ENCODE results near the gene FAM171A2. TPM values are rescaled to one million over a fixed set of nuclear protein-coding genes. Genes with fewer than 3 reads are reported as not detected.
A peak's percentile ranks its signal among the peaks of the same experiment; 100 is the strongest.

The FAM171A2 gene
- total and polyA plus RNA-seq, 4 donors, result 12.1 to 120 (median 75.8) TPM

DNA sequence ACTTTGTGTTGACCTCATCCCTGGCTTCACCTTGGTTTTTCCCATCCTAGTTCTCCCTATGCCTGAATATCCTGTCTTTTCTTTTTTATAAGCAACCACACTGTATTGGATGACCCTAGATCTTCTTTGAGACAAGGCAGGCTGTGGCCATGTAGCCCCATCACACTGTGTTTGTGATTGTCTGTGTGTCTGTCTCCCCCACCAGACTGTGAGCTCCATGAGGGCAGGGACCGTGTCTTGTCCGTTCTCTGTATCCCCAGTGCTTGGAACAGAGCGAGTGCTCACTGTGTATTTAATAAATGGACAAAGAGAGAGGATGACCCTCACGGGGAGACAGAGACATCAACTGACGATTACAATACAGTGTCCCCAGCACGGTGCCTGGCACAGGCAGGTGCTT is 46.1 kb downstream of the FAM171A2 start:
- Histone ChIP-seq H3K9me3 (ENCODE audit: control insufficient read depth, insufficient read depth, low read length) (no peaks in the 10 kb centered on the region), H3K4me1 (ENCODE audit: control insufficient read depth, insufficient read depth, low read length) (peaks cover 13% of the 10 kb centered on the region), H3K4me3 (ENCODE audit: low read depth, low read length) (no peak overlapping the region), H3K27ac (ENCODE audit: low read depth, low read length) (no peak overlapping the region), H3K36me3 (ENCODE audit: control insufficient read depth, insufficient read depth, low read length) (peaks cover 94% of the 10 kb centered on the region), H3K27me3 (ENCODE audit: control insufficient read depth, insufficient read depth, low read length) (peaks cover 24% of the 10 kb centered on the region)
- DNase-seq (ENCODE audit: low read depth in 4 of 6, low spot score in 6 of 6), result no peak
- WGBS (ENCODE audit: insufficient coverage), result 93% methylated on average over 3 of the region's 6 CpGs

DNA sequence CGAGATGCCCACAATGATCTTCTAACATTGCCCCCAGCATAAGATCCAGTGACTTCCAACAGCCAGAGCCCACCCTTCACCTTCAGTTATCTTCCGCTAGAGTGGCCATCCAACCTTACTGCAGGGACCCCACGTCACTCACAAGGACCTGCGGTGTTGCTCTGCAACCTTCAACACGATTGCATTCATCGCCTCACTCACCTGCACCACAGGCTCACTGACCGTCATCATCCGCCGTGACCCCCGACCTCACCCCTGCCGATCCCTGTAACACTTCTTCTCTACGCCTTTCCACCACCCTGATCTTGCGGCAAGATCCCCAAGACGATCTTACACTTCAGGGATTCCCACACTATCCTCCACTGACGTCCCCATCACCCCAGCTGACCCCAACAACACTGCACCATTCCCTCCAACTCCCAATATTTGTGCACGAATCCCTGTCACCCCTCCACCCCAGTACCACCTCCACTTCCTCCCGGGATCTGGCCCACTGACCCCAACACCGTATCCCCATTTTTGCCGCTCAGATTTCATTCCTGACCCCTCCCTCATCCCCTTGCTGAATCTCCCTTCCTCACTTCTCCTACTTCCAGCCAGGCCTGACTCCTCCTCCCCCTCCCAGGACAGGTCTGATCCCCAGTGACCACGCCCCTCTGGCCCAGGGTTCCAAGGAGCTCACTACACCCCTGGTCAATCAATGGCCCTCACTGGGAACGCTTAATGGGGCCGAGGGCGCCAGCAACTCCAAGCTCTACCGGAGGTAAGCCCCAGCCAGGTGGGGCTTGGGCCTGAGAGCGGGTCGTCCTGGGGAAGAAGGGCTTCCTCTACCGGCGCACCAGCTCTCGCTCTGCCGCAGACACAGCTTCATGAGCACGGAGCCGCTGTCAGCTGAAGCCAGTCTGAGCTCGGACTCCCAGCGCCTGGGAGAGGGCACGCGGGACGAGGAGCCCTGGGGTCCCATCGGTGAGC is 47.6 kb downstream of the FAM171A2 start:
- 29% methylated on average over 38 of the region's 38 CpGs for WGBS (ENCODE audit: insufficient coverage)

DNA sequence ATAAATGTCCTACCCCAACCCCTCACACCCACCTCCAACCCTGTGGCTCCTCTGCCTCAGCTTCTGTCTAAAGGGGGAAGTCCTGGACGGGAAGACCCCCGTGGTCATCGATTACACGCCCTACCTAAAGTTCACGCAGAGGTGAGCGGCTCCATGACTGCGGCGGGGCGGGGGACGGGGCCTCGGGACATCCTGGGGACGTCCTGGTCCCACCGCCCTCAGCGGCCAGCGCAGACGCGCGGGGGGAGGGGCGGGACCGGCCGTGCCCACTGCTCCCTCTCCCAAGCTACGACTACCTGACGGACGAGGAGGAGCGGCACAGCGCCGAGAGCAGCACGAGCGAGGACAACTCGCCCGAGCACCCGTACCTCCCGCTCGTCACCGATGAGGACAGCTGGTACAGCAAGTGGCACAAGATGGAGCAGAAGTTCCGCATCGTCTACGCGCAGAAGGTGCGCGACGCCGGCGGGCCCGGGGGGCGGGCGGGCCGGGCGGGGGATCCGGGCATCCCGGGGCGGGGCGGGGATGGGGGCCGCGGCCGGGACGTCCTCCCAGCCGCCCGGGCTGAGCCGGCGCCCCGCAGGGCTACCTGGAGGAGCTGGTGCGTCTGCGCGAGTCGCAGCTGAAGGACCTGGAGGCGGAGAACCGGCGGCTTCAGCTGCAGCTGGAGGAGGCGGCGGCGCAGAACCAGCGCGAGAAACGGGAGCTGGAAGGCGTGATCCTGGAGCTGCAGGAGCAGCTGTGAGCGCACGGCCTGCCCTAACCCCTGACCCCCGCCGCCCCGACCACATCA is 48.6 kb downstream of the FAM171A2 start:
- peaks cover 84% of the 10 kb centered on the region for H3K36me3 ChIP-seq (ENCODE audit: control insufficient read depth, insufficient read depth, low read length)
- H3K27me3 ChIP-seq (ENCODE audit: control insufficient read depth, insufficient read depth, low read length), result peaks cover 24% of the 10 kb centered on the region
- WGBS (ENCODE audit: insufficient coverage), result 13% methylated on average over 76 of the region's 81 CpGs
- peak in 2 of 6 donors; percentile 56 to 61 for DNase-seq (ENCODE audit: low read depth in 4 of 6, low spot score in 6 of 6)
- no peak overlapping the region for H3K4me3 ChIP-seq (ENCODE audit: low read depth, low read length)
- H3K27ac ChIP-seq (ENCODE audit: low read depth, low read length), result no peak overlapping the region
- H3K4me1 ChIP-seq (ENCODE audit: control insufficient read depth, insufficient read depth, low read length), result peaks cover 30% of the 10 kb centered on the region
- H3K9me3 ChIP-seq (ENCODE audit: control insufficient read depth, insufficient read depth, low read length), result no peaks in the 10 kb centered on the region

More for the DNA sequence above, 47.6 kb downstream of the FAM171A2 start:
- Histone ChIP-seq H3K9me3 (ENCODE audit: control insufficient read depth, insufficient read depth, low read length) (no peaks in the 10 kb centered on the region), H3K4me1 (ENCODE audit: control insufficient read depth, insufficient read depth, low read length) (peaks cover 20% of the 10 kb centered on the region), H3K4me3 (ENCODE audit: low read depth, low read length) (no peak overlapping the region), H3K27me3 (ENCODE audit: control insufficient read depth, insufficient read depth, low read length) (peaks cover 24% of the 10 kb centered on the region), H3K36me3 (ENCODE audit: control insufficient read depth, insufficient read depth, low read length) (peaks cover 86% of the 10 kb centered on the region), H3K27ac (ENCODE audit: low read depth, low read length) (no peak overlapping the region)
- no peak for DNase-seq (ENCODE audit: low read depth in 4 of 6, low spot score in 6 of 6)

DNA sequence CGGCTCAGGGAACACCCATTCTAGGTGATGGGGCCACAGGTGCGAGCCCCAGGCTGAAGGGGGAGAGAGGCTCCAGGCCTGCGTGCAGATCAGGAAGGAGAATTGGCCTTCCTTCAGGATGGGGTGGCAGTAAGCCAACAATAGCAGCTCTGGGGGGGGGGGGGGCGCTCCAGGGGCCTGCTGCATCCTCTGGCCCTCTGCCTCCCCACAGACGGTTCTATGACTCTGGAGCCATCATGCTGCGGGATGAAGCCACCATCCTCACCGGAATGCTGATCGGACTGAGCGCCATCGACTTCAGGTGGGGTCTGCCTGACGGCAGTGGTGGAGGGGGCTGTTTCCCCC is 49.2 kb downstream of the FAM171A2 start:
- Histone ChIP-seq H3K27me3 (ENCODE audit: control insufficient read depth, insufficient read depth, low read length) (peaks cover 24% of the 10 kb centered on the region), H3K36me3 (ENCODE audit: control insufficient read depth, insufficient read depth, low read length) (peaks cover 82% of the 10 kb centered on the region), H3K9me3 (ENCODE audit: control insufficient read depth, insufficient read depth, low read length) (no peaks in the 10 kb centered on the region), H3K4me3 (ENCODE audit: low read depth, low read length) (no peak overlapping the region), H3K4me1 (ENCODE audit: control insufficient read depth, insufficient read depth, low read length) (peaks cover 35% of the 10 kb centered on the region), H3K27ac (ENCODE audit: low read depth, low read length) (no peak overlapping the region)
- no peak for DNase-seq (ENCODE audit: low read depth in 4 of 6, low spot score in 6 of 6)
- 57% methylated on average over 1 of the region's 11 CpGs for WGBS (ENCODE audit: insufficient coverage)

DNA sequence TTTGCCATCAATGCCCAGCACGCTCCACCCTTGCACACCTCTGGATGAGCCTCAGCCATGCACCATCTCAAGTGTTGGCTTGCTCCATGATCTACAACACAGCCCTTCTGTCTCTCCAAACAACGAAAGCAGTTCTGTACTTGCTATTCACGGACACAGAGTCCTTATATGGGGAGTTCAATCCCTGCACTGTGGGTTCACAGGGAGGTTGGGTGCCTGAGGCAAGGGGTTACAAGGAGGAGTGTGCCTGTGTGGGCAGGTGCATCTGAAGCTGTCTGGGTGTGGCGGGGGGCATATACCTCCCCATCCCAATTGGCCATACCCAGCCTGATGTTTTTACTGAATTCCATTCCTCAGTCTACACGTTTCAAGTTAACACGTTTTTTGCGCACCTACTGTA is 49.6 kb downstream of the FAM171A2 start:
- 78% methylated on average over 1 of the region's 7 CpGs for WGBS (ENCODE audit: insufficient coverage)

DNA sequence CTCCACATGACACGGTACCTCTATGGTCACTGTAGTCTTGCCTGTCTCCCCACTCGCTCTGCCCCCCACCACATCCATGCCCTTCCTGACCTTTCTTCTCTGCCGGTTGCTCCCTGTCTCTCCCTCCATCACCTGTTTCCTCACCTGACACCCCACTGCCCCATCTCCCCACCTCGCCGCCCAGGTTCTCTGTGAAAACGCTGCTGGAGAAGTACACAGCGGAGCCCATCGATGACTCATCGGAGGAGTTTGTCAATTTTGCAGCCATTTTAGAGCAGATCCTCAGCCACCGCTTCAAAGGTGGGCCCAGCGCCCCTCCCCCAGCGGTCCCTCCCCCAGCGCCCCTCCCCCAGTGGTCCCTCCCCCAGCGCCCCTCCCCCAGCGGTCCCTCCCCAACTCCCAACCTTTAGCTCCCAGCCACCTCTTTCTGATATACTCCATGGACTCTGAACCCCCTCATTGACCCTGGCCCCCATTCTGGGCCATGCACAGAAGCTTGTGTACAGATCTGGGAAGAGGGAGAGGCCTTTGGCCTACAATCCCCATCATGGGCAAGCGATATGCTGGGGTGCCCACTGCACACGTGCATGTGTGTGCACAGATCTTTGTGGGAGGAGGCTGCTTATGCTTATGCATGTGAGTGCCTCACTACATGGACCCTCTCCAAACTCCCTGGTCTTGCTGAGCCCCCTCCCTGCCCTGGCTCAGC is 51.1 kb downstream of the FAM171A2 start:
- Histone ChIP-seq H3K36me3 (ENCODE audit: control insufficient read depth, insufficient read depth, low read length) (peaks cover 62% of the 10 kb centered on the region), H3K27me3 (ENCODE audit: control insufficient read depth, insufficient read depth, low read length) (peaks cover 24% of the 10 kb centered on the region), H3K4me3 (ENCODE audit: low read depth, low read length) (no peak overlapping the region), H3K4me1 (ENCODE audit: control insufficient read depth, insufficient read depth, low read length) (peaks cover 48% of the 10 kb centered on the region), H3K9me3 (ENCODE audit: control insufficient read depth, insufficient read depth, low read length) (no peaks in the 10 kb centered on the region), H3K27ac (ENCODE audit: low read depth, low read length) (no peak overlapping the region)
- WGBS (ENCODE audit: insufficient coverage), result 78% methylated on average over 7 of the region's 17 CpGs
- DNase-seq (ENCODE audit: low read depth in 4 of 6, low spot score in 6 of 6), result no peak

More for the DNA sequence above, 49.6 kb downstream of the FAM171A2 start:
- no peak for DNase-seq (ENCODE audit: low read depth in 4 of 6, low spot score in 6 of 6)
- Histone ChIP-seq H3K4me1 (ENCODE audit: control insufficient read depth, insufficient read depth, low read length) (peaks cover 40% of the 10 kb centered on the region), H3K4me3 (ENCODE audit: low read depth, low read length) (no peak overlapping the region), H3K9me3 (ENCODE audit: control insufficient read depth, insufficient read depth, low read length) (no peaks in the 10 kb centered on the region), H3K27ac (ENCODE audit: low read depth, low read length) (no peak overlapping the region), H3K27me3 (ENCODE audit: control insufficient read depth, insufficient read depth, low read length) (peaks cover 24% of the 10 kb centered on the region), H3K36me3 (ENCODE audit: control insufficient read depth, insufficient read depth, low read length) (peaks cover 77% of the 10 kb centered on the region)

DNA sequence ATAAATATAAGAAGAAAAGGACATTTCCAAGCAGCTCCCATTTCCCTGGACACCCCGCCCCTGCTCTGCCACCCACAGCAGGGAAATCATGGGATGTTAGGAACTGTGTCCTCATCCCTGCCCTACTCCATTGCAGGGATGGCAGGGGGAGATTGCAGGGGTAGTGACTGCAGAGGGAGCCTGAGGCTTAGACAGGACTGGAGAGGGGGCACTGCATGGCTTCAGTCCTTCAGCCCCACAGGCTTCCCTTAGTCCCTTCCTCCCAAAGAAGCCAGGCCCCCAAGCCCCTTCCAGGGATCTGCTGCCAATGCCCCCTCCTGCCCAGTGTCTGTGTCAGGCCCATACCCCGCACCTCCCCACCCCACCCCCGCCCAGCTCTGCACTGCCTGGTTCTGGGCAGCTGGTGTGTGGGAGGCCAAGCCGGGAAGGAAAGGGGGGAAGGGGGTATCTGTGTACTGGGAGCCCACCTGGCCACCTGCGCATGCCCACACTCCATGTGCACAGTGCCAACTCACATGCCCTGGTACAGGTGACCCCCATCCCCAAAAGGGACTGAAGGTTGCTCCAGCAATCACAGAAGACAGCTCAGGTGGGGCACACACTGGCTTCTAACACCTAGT is 52.0 kb downstream of the FAM171A2 start:
- Histone ChIP-seq H3K4me3 (ENCODE audit: low read depth, low read length) (no peak overlapping the region), H3K4me1 (ENCODE audit: control insufficient read depth, insufficient read depth, low read length) (peaks cover 53% of the 10 kb centered on the region), H3K36me3 (ENCODE audit: control insufficient read depth, insufficient read depth, low read length) (peaks cover 58% of the 10 kb centered on the region), H3K9me3 (ENCODE audit: control insufficient read depth, insufficient read depth, low read length) (no peaks in the 10 kb centered on the region), H3K27ac (ENCODE audit: low read depth, low read length) (no peak overlapping the region), H3K27me3 (ENCODE audit: control insufficient read depth, insufficient read depth, low read length) (peaks cover 19% of the 10 kb centered on the region)
- no CpG with 5 or more reads among the region's 5 CpGs for WGBS (ENCODE audit: insufficient coverage)
- no peak for DNase-seq (ENCODE audit: low read depth in 4 of 6, low spot score in 6 of 6)

DNA sequence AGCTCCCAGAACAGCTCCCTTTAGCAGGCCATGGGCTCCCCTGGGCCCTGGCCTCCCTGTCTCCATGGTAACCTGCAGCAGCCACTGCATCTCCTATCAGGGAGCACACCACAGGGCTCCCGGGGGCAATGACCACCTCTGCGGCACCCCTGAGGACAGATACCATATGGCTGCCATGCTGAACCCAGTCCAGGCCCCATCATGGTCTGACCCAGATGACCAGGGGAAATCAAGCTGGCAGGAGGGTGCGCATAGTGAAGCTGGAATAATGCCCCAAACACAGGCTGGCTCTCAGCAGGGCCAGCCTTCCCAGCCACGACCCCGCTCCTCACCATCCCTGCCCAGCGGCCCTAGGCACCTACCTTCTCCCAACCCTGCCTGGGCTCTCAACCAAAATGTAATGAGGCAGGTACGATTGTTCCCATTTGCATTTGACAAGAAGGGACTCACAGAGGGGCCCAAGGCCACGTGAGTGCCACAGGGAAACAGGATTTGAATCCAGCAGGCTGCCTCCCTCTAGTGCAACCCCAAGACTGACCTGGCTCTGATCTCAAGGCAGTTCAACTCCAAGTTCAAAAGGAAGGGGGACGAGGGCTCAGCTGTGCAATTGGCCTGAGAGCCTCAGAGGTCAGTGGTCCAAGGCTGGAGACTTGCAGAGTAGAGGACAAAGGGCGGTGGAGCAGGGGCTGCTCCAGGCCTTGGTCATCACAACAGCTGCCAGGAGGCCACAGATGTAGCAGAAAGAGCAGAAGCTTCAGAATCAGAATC is 52.9 kb downstream of the FAM171A2 start:
- WGBS (ENCODE audit: insufficient coverage), result 48% methylated on average over 10 of the region's 10 CpGs
- no peaks in the 10 kb centered on the region for H3K9me3 ChIP-seq (ENCODE audit: control insufficient read depth, insufficient read depth, low read length)
- H3K27me3 ChIP-seq (ENCODE audit: control insufficient read depth, insufficient read depth, low read length), result peaks cover 13% of the 10 kb centered on the region
- H3K4me1 ChIP-seq (ENCODE audit: control insufficient read depth, insufficient read depth, low read length), result peaks cover 53% of the 10 kb centered on the region
- no peak overlapping the region for H3K27ac ChIP-seq (ENCODE audit: low read depth, low read length)
- peaks cover 49% of the 10 kb centered on the region for H3K36me3 ChIP-seq (ENCODE audit: control insufficient read depth, insufficient read depth, low read length)
- no peak for DNase-seq (ENCODE audit: low read depth in 4 of 6, low spot score in 6 of 6)
- H3K4me3 ChIP-seq (ENCODE audit: low read depth, low read length), result no peak overlapping the region
